Stimulated activated CD4-positive, alpha-beta T cell treated with anti-CD3 and anti-CD28 coated beads, Interleukin-4, amount 100 ng/mL, for 4 hours (primary cell): ENCODE results near the gene SFI1.
"Not testable (repeated sequence)": the region's sequence is repeated elsewhere in the genome, so short reads cannot be mapped to it uniquely, and the experiment has no call there.

Experiments used
- DNase-seq, 2 experiments: peaks; one replicate each; pipeline ENCODE4 v3.0.0-alpha.2; 2020

SFI1 gene

DNA sequence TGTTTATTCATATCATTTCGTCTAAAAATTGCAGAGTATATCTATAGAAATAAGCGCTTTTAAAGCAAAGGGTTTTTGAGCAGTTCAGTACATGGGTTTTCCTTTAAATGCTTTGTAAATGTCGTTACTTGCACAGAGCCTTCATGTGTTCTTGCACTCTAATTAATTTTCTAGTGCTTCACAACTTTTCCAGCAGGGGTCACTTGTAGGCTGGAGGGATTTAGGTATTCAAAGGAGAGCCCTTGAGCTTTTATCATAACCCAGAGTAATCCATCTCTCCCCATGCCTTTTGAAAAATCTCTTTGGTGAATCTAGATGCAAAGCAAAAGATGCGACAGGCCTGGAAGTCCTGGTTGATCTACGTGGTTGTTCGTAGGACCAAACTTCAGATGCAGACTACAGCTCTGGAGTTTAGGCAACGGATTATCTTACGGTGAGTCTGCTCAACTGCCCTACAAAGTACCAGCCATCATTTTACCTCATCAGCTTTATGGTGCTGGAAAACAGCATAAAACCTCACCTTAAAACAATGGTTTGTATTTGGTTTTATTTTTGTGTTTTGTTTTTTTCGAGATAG is 60.4 kb downstream of the SFI1 start:
- DNase-seq = no peak

GRCh38 chr22:31558546-31558945 is 62.2 kb downstream of the SFI1 start:
- not testable (repeated sequence) for DNase-seq

DNA sequence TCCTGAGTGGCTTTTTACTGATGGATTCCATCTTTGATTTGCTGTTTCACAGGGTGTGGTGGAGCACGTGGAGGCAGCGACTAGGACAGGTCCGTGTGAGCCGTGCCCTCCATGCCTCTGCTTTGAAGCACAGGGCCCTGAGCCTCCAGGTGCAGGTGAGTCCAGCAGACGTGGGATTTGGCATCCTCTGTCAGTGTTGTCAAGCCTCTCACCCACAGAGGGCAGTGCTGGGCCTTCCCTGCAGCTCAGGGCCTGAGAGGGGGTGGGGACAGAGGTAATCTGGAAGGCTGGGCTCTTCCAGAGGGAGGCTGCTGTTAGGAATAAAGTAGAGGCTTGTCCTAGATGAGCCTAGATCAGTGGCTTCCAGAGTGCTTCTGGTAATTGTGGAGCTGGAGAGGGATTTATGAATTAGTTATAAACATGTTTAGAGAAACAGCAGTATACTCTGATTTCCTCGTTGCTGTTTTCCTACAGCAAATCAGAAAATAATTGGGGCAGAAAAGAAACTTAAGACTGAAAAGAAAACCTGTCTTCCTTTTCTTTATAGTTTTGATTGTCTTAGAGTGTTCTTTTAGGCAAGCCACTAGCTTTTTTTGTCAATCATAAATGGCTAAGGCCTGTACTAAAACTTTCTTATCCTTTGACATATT is 65.0 kb downstream of the SFI1 start:
- DNase-seq = peak; percentile 40 to 52

DNA sequence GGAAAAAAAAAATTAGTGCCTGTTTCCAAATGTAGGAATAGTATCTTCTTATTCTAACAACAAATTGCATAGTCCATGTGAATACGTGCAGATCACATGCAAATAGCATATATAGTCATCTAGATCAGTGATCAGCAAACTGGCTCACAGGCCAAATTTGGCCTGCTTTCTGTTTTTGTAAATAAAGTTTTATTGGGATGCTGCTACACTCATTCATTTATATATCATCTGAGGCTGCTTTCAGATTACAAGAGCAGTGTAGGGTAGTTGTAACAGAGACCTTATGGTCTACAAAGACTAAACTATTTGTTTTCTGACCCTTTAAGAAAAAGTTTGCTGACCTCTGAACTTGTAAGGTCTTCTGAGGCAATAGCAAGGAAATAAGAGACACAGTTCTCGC is 65.6 kb downstream of the SFI1 start:
- no peak for DNase-seq

DNA sequence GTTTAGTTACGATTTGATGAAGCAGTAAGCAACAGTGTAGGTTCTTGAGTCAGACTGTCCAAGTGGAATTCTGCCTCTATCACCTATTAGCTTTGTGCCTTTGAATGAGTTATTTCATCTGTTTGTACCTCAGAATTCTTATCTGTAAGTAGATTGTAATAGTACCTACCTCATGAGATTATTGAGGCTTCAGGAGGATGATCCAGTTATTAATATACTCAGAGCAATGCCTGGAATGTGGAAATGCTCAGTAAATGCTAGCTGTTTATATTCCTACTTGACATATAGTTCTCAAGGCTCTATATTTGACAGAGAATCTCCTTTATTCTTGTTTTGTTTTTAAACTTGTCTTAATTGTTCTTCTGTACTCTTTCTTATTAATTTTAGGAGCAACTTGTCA is 70.1 kb downstream of the SFI1 start:
- DNase-seq = no peak

GRCh38 chr22:31567196-31567595 is 70.9 kb downstream of the SFI1 start:
- DNase-seq = no peak

GRCh38 chr22:31567702-31568101 is 71.4 kb downstream of the SFI1 start:
- DNase-seq = no peak

DNA sequence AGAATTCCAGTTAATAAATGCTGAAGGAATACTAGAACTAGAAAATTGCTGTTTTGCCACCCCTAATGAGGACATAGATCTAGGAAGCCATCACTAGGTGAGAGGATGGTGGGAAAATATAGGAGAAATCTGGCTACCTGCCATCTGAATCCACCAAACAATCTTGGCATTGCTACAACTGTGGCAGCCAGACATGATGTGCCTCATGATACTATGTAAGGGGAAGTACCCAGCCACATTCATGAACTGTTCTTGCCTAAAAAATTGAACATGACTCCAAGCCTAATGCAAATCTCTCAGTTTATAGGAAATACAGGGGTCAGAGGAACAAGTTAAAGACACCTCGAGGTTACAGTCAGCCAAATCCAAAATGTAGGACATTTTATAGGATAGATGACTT is 72.8 kb downstream of the SFI1 start:
- no peak for DNase-seq

GRCh38 chr22:31572939-31573338 is 76.6 kb downstream of the SFI1 start:
- no peak for DNase-seq

DNA sequence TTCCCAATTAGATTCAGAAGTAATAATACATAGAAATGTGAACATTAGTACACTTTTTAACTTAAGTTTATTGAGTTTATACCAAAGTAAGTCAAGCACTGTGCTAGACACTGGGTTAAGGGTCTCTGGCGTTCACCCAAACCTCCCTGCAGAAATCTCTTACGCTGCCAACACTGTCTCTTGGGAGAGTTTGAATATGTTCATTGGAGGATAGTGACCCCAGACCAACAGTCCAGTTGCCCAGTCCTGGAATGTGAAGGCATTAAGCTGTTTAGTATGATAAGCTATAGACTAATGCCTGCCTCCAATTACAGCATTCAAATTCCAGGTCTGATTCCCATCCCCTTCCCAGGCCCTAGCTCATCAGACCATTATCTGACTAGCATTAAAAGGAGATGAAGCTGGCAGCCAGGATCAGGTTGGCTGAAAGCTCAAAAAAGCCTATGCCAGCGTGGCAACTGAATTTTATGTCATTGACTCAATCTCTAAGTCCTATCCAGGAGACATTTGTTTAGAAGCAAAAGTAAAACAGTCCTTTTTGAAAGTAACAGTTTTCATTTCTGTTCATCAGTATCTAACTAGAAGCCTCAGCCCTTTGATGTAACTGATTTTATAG is 77.8 kb downstream of the SFI1 start:
- DNase-seq = no peak

- no peak for DNase-seq
Observed at GRCh38 chr22:31575190-31575589, 78.9 kb downstream of the SFI1 start.

- no peak for DNase-seq
Observed at GRCh38 chr22:31577711-31578110, 81.4 kb downstream of the SFI1 start.

- no peak for DNase-seq
Observed at GRCh38 chr22:31578171-31578570, 81.8 kb downstream of the SFI1 start.

DNA sequence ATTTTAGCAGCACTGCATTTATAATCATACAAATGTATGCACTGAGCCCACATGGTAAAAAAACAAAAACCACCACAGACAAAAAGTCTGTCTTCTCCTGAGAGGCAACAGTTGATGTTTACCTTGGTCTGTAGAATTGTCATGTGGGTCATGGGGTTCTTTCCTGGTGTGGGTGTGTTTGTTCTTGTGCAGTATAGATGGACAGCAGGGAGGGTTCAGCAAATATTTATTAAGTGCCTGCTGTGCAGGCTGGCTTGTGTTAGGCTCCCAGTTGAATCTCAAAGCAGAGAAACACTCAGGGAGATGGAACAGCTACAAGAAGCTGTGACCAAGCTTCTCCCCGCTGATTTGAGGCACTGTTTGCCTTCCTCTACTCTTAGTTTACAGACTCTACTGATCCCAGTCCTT is 83.5 kb downstream of the SFI1 start:
- no peak for DNase-seq

- no peak for DNase-seq
Observed at GRCh38 chr22:31583861-31584485, 87.6 kb downstream of the SFI1 start.

DNA sequence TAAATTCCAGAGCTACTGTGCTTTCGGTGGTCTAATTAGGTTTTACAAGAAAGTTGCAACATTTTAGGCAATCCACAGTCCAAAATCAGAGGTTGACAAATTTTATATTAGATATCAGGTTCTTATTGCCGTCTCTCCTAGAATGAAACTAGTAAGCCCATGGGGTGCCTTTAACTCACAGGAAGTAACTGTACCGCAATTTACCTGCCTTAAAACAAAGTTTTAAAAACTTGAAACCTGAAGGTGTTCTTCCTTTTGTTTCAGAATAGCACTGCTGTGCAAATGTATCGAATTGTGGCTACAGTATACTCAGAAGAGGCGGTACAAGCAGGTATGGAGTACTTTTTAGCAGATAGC is 88.4 kb downstream of the SFI1 start:
- no peak for DNase-seq

DNA sequence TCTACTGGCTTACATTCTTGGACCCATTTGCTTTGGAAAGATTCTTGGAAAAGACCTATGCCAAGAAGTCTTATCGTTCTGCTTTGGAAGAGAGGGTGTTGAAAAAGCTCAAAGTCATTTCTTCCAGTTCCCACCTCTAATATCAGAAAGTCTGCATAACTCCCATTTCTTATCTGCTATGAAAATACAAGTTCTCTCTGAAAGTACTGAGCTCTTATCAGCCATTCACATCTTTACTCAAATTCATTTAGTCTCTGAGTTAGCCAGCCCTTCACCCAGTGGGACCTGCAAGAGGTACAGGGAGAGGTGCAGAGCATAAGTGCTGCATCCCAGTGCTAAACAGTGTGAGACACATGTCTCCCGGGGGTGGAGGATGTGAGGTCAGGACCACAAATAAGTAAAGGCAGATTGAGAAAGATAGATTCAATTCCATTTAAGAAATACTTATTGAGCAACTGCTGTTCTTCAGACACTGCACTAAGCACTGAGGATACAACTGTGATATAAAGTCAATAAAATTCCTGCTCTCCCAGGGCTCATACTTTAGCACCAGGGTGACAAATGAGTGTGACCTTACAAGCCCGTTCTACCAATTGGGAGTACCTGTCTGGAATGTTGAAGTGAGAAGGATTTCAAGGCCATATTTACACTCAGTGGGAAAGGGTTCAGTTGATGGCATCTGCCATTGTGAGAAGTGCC is 89.0 kb downstream of the SFI1 start:
- peak in 1 of 2 experiments; percentile 5 for DNase-seq

- DNase-seq = no peak
Observed at GRCh38 chr22:31586137-31586920, 90.0 kb downstream of the SFI1 start.

- no peak for DNase-seq
Observed at GRCh38 chr22:31588970-31589675, 92.8 kb downstream of the SFI1 start.

DNA sequence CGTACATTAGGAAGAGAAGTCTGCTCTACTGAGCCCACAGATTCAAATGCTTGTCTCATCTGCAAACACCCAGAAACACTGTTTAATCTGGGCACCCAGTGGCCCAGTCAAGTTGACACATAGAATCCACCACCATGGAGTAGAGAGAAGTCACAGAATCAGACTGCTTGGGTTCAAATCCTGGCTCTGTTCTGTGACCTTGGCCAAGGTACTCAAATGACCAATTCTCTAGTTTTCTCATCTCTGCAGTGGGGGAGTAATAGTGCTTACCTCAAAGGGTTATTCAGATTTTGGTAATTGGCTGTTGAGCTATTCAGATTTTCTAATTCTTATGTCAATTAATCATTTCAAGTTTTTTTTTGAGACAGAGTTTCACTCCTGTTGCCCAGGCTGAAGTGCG is 93.8 kb downstream of the SFI1 start:
- not testable (repeated sequence) for DNase-seq

- DNase-seq = no peak
Observed at GRCh38 chr22:31595271-31595670, 98.9 kb downstream of the SFI1 start.
